Type B pancreatic cell (in vitro differentiated cells): ENCODE data around the gene BACH2. TPM values are rescaled to one million over a fixed set of nuclear protein-coding genes. Genes with fewer than 3 reads are reported as not detected.
"Not testable (repeated sequence)": the region's sequence is repeated elsewhere in the genome, so short reads cannot be mapped to it uniquely, and the experiment has no call there.

Experiments
- DNase-seq: peaks from one replicate; pipeline ENCODE4 v3.0.0; 2021; ENCODE audit warnings: mixed read lengths; ENCODE audit not compliant: unreplicated experiment; ENCODE audit errors: extremely low spot score
- H3K27ac Mint-ChIP-seq: 2 replicates; pipeline ENCODE4 v1.8.0; 2021; ENCODE audit warnings: mild to moderate bottlenecking, mixed read lengths
- H3K27me3 Mint-ChIP-seq: 2 replicates; pipeline ENCODE4 v1.8.0; 2021; ENCODE audit warnings: mixed read lengths
- H3K36me3 Mint-ChIP-seq: 2 replicates; pipeline ENCODE4 v1.8.0; 2021; ENCODE audit warnings: mixed read lengths
- H3K4me1 Mint-ChIP-seq: one replicate; pipeline ENCODE4 v1.8.0; 2021; ENCODE audit warnings: mixed read lengths; ENCODE audit not compliant: unreplicated experiment
- H3K4me3 Mint-ChIP-seq: 2 replicates; pipeline ENCODE4 v1.8.0; 2021; ENCODE audit warnings: mild to moderate bottlenecking, mixed read lengths
- H3K9me3 Mint-ChIP-seq: 2 replicates; pipeline ENCODE4 v1.8.0; 2021; ENCODE audit warnings: mixed read lengths
- CTCF ChIP-seq: fragments of 200-600 bp; sonication (generic); conservative IDR thresholded peaks from 2 replicates; pipeline ENCODE4 v1.5.0; 2021; ENCODE audit warnings: antibody characterized with exemption, mild to moderate bottlenecking
- total RNA-seq: library from RNA; stranded (reverse); gene quantifications from 2 replicates; pipeline ENCODE4 v1.2.1, GENCODE V29; 2021; ENCODE audit warnings: low replicate concordance

BACH2 gene
- total RNA-seq, 1 donor from 2014 or later, result 33.5 TPM

DNA sequence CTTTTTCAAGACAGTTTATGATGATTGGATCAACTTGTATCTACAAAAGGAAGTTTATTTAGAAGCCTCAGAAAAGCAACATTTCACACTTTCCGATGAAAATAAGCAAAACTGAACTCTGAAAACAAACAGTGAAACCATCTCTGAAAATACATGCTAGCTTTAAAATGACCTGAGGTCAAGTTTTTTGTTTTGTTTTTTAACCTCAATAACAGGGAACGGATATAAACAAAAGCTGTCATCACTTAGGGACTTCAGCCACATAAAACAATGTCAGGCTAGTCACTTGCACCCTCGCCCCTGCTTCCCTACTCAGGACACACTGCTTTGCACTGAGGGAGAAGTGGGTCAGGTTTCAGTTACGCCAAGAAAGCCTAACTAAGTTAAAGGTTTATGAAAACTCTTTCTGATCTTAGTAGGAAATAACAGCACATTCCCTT lies 11.6 kb downstream of the BACH2 start:
- DNase-seq, result no peak
- TF ChIP-seq CTCF, result no peak
- Mint-ChIP-seq H3K27ac (peak overlapping the region; percentile 85), H3K27me3 (no peaks in the 10 kb centered on the region), H3K4me1 (peaks cover 39% of the 10 kb centered on the region), H3K4me3 (peak overlapping the region; percentile 69), H3K9me3 (peaks cover 8% of the 10 kb centered on the region), H3K36me3 (peaks cover 4% of the 10 kb centered on the region)

GRCh38 chr6:90284236-90285041 lies 12.2 kb downstream of the BACH2 start:
- Mint-ChIP-seq H3K4me1 (peaks cover 39% of the 10 kb centered on the region), H3K4me3 (peak overlapping the region; percentile 69), H3K27ac (peak overlapping the region; percentile 12), H3K36me3 (peaks cover 3% of the 10 kb centered on the region), H3K27me3 (no peaks in the 10 kb centered on the region), H3K9me3 (peaks cover 5% of the 10 kb centered on the region)
- DNase-seq, result no peak
- TF ChIP-seq CTCF, result peak; percentile 50

DNA sequence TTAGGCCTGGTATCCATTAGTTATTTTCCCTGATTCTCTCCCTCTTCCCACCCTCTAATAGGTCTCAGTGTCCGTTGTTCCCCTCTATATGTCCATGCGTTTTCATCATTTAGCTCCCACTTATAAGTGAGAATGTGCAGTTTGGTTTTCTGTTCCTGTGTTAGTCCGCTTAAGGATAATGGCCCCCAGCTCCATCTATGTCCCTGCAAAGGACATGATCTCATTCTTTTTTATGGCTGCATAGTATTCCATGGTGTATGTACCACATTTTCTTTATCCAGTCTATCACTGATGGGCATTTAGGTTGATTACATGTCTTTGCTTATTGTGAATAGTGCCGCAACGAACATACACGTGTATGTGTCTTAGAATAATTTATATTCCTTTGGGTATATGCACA lies 14.4 kb downstream of the BACH2 start:
- not testable (repeated sequence) for H3K27ac Mint-ChIP-seq, H3K27me3 Mint-ChIP-seq, H3K4me3 Mint-ChIP-seq, H3K36me3 Mint-ChIP-seq, H3K9me3 Mint-ChIP-seq, DNase-seq
- H3K4me1 Mint-ChIP-seq, result peaks cover 30% of the 10 kb centered on the region

GRCh38 chr6:90278129-90278528 lies 18.5 kb downstream of the BACH2 start:
- peaks cover 3% of the 10 kb centered on the region for H3K36me3 Mint-ChIP-seq
- no peaks in the 10 kb centered on the region for H3K27me3 Mint-ChIP-seq
- no peak overlapping the region for H3K4me3 Mint-ChIP-seq
- DNase-seq, result no peak
- H3K27ac Mint-ChIP-seq, result no peak overlapping the region
- peaks cover 8% of the 10 kb centered on the region for H3K4me1 Mint-ChIP-seq
- no peaks in the 10 kb centered on the region for H3K9me3 Mint-ChIP-seq
- no peak for TF ChIP-seq CTCF

DNA sequence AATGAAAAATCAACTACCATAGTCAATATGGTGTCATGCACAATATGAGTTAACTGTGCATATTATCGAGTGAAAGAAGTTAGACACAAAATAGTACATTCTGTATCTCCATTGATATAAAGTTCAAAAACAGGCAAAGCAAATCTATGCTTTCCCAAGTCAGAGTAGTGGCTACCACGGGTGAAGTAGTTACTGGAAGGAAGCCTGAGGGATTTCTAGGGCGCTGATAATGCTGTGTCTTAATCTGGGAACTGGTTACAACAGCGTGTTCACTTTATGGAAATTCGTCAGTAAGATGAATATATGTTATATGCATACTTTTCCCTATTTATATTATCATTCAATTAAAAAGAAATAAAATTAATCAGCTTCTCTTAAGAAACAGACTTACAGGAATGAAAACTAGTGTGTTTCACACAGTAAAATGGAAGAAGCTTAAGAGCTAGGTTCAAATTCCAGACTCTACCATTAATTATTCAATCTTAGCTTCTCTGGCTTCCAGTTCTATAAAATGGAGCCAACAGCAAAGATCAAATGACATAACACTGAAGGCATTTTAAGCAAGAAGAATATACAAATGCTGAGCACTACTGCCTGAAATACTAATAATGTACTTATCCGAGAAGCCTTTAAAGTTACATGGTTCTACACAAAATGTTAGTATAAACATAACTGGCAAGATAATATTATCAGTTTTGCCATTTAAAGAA lies 19.2 kb downstream of the BACH2 start:
- Mint-ChIP-seq H3K4me1 (peaks cover 8% of the 10 kb centered on the region), H3K36me3 (peaks cover 3% of the 10 kb centered on the region), H3K27me3 (no peaks in the 10 kb centered on the region), H3K9me3 (no peaks in the 10 kb centered on the region), H3K27ac (no peak overlapping the region), H3K4me3 (no peak overlapping the region)
- no peak for TF ChIP-seq CTCF
- DNase-seq, result no peak

DNA sequence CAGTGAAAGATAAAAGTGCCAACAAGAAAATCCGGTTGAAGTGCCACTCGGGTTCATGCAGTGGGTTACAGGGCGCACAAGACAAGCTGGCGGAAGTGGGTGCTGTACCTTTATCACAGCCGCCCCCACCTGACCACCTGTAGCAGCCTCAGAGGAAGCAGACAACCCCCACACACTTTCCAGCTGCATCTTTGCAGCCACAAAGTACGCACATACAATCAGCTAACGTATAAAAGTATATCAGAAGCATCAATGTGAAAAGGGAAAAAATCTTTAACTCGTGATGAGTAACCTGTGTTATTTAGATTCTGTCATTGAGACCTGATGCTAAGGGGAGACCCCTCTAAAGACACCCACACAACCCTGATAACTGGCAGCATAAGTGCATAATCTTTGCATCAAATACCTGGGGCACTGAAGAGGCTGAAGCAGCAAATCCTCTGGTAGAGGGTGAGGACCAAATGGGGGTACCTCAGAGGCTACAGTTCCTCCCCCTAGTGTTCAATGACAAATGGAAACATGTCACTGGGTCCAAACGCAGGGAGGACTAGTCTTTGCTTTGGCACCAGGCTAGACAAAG lies 22.1 kb downstream of the BACH2 start:
- H3K4me1 Mint-ChIP-seq, result peaks cover 8% of the 10 kb centered on the region
- no peak for TF ChIP-seq CTCF
- H3K27me3 Mint-ChIP-seq, result no peaks in the 10 kb centered on the region
- DNase-seq, result no peak
- peaks cover 24% of the 10 kb centered on the region for H3K36me3 Mint-ChIP-seq
- H3K4me3 Mint-ChIP-seq, result no peak overlapping the region
- no peak overlapping the region for H3K27ac Mint-ChIP-seq
- H3K9me3 Mint-ChIP-seq, result peaks cover 8% of the 10 kb centered on the region
